D721Med (cell line): Measurements from ENCODE around the gene MNX1.

Experiments
- DNase-seq: peaks from one replicate; pipeline ENCODE4 v3.0.0; 2011; ENCODE audit warnings: low spot score; ENCODE audit not compliant: insufficient read length
- FAIRE-seq: peaks from 2 replicates; lab custom pipeline; 2011; peaks lifted over from hg19 to GRCh38; lab: Jason Lieb, UNC
- CTCF ChIP-seq: IDR thresholded peaks from 2 replicates; pipeline ENCODE4 v1.5.1; 2012; ENCODE audit warnings: mild to moderate bottlenecking, control low read depth; ENCODE audit not compliant: insufficient read depth; ENCODE audit errors: missing control alignments

Gene MNX1

GRCh38 chr7:157043745-157044144 lies 33.3 kb upstream of the MNX1 start:
- TF ChIP-seq CTCF: no peak
- FAIRE-seq (no peak), DNase-seq (no peak)

- FAIRE-seq: no peak
Observed at GRCh38 chr7:157041514-157042277, 31.2 kb upstream of the MNX1 start.

GRCh38 chr7:157041004-157041403 lies 30.5 kb upstream of the MNX1 start:
- no peak for TF ChIP-seq CTCF
- no peak for FAIRE-seq

More at GRCh38 chr7:157041514-157042277, 31.2 kb upstream of the MNX1 start:
- TF ChIP-seq CTCF: no peak
- DNase-seq: no peak

GRCh38 chr7:157037635-157038034 lies 27.2 kb upstream of the MNX1 start:
- DNase-seq (no peak), FAIRE-seq (no peak)
- no peak for TF ChIP-seq CTCF

More at GRCh38 chr7:157041004-157041403, 30.5 kb upstream of the MNX1 start:
- no peak for DNase-seq

GRCh38 chr7:157037028-157037427 lies 26.6 kb upstream of the MNX1 start:
- no peak for TF ChIP-seq CTCF

GRCh38 chr7:157035979-157036378 lies 25.5 kb upstream of the MNX1 start:
- DNase-seq: no peak
- FAIRE-seq: no peak
- TF ChIP-seq CTCF: no peak

More at GRCh38 chr7:157037028-157037427, 26.6 kb upstream of the MNX1 start:
- FAIRE-seq: no peak
- no peak for DNase-seq

- no peak for FAIRE-seq
- DNase-seq: no peak
- no peak for TF ChIP-seq CTCF
Observed at GRCh38 chr7:157035302-157035701, 24.8 kb upstream of the MNX1 start.
